ENCODE results near the gene UTP15. TPM values are rescaled to one million over a fixed set of nuclear protein-coding genes. Genes with fewer than 3 reads are reported as not detected.
A peak's percentile ranks its signal among the peaks of the same experiment; 100 is the strongest.

The UTP15 gene, protein sequence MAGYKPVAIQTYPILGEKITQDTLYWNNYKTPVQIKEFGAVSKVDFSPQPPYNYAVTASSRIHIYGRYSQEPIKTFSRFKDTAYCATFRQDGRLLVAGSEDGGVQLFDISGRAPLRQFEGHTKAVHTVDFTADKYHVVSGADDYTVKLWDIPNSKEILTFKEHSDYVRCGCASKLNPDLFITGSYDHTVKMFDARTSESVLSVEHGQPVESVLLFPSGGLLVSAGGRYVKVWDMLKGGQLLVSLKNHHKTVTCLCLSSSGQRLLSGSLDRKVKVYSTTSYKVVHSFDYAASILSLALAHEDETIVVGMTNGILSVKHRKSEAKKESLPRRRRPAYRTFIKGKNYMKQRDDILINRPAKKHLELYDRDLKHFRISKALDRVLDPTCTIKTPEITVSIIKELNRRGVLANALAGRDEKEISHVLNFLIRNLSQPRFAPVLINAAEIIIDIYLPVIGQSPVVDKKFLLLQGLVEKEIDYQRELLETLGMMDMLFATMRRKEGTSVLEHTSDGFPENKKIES
- 10 to 100 TPM; 18.5 to 22.1 TPM for total RNA-seq
- 1 to 10 TPM; 4.4 to 6.1 TPM for polyA plus RNA-seq
- long read RNA-seq, donor 1, partial matches to known transcripts: 10 of 11 reads
- long read RNA-seq, donor 1, other reads (novel, unspliced or antisense): 0 of 11 reads
- long read RNA-seq, donor 2: 0 reads
- long read RNA-seq, donor 3, partial matches to known transcripts: 0 of 1 reads
- long read RNA-seq, donor 3, other reads (novel, unspliced or antisense): 0 of 1 reads
- long read RNA-seq, donor 4, partial matches to known transcripts: 0 of 2 reads
- long read RNA-seq, donor 4, other reads (novel, unspliced or antisense): 0 of 2 reads
- long read RNA-seq, donor 5, partial matches to known transcripts: 0 of 4 reads
- long read RNA-seq, donor 5, other reads (novel, unspliced or antisense): 0 of 4 reads

DNA sequence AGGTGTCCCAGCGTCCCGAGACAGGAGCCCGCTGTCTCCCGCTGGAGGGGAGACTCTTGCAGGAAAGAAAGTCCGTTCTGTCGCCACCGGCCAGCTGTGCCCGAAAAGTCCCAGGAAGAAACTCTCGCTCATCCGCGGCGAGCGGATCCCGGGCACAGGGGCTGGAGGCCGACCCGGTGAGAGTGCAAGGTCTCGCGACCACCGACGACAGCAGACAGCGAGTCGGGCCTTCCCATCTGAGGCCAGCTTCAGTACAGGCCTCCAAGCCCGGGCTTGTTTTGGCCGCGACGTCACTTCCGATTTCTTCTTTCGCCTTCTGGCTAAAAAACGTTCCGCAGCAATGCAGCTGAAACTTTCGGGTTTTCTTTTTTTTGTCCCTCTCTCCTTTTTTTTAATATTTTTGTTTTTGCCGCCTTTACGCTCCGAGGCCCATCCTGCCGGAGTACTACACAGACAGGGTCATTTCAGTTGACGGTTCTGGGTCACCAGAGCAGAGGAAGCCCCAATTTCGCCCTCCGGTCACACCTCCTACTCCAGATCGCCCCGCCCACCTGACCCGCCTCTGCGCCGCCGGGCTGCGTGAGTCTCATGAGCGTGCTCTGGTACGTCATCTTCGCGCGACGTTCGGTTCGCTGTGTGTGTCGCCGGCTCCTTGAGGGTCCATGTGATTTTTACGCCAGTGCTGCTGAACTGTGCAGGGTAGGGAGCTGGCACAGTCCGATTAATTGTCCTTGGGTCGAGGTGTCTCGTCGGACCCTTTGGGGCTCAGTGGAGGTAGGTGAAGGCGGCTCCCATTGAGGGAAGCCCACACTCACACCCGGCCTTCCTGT is at the start of gene UTP15, which contains the start of gene ANKRA2:
Gene UTP15 (plus strand): TSS at position 605 of the 830 bp plus-strand sequence. CDS start 1,602 bp downstream, outside the sequence.
Gene ANKRA2 (minus strand): TSS at position 501 of the 830 bp plus-strand sequence. CDS start 2,758 bp downstream, outside the sequence.
- H3K4me3 ChIP-seq: peak within 1 kb of the TSS; percentile 78
- 0 to 1% methylated on average over 62 of the region's 62 CpGs for WGBS, 2 donors
- peak; percentile 99 for DNase-seq
- H3K9me3 ChIP-seq (ENCODE audit: control insufficient read depth in 4 of 4, insufficient read depth in 3 of 4, low read length in 3 of 4): no peaks in the 10 kb centered on the region
- ATAC-seq (ENCODE audit: insufficient read depth, low FRiP score): peak; percentile 99
- no peaks in the 10 kb centered on the region for H3K27me3 ChIP-seq (ENCODE audit: control insufficient read depth in 3 of 3, insufficient read depth in 3 of 3, low read length in 2 of 3)
- peaks cover 8 to 23% (median 15%) of the 10 kb centered on the region in 4 donors for H3K36me3 ChIP-seq (ENCODE audit: control insufficient read depth in 4 of 4, insufficient read depth in 4 of 4, low read length in 4 of 4)
- peak within 1 kb of the TSS; percentile 93 to 98 for H3K27ac ChIP-seq (ENCODE audit: low read depth in 1 of 2, low read length in 1 of 2)
- H3K4me1 ChIP-seq (ENCODE audit: control insufficient read depth in 5 of 5, insufficient read depth in 5 of 5, low read length in 5 of 5): peaks cover 0 to 23% (median 0%) of the 10 kb centered on the region in 5 donors
- TF ChIP-seq, protein P1, sequence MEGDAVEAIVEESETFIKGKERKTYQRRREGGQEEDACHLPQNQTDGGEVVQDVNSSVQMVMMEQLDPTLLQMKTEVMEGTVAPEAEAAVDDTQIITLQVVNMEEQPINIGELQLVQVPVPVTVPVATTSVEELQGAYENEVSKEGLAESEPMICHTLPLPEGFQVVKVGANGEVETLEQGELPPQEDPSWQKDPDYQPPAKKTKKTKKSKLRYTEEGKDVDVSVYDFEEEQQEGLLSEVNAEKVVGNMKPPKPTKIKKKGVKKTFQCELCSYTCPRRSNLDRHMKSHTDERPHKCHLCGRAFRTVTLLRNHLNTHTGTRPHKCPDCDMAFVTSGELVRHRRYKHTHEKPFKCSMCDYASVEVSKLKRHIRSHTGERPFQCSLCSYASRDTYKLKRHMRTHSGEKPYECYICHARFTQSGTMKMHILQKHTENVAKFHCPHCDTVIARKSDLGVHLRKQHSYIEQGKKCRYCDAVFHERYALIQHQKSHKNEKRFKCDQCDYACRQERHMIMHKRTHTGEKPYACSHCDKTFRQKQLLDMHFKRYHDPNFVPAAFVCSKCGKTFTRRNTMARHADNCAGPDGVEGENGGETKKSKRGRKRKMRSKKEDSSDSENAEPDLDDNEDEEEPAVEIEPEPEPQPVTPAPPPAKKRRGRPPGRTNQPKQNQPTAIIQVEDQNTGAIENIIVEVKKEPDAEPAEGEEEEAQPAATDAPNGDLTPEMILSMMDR (IDR thresholded peaks at IDR 0.05; ENCODE audit: control extremely low read depth, extremely low read depth): no peak
- peak within 1 kb of the TSS; percentile 88 to 96 for H3K9ac ChIP-seq (ENCODE audit: insufficient read depth in 1 of 2, low read length in 2 of 2)

DNA sequence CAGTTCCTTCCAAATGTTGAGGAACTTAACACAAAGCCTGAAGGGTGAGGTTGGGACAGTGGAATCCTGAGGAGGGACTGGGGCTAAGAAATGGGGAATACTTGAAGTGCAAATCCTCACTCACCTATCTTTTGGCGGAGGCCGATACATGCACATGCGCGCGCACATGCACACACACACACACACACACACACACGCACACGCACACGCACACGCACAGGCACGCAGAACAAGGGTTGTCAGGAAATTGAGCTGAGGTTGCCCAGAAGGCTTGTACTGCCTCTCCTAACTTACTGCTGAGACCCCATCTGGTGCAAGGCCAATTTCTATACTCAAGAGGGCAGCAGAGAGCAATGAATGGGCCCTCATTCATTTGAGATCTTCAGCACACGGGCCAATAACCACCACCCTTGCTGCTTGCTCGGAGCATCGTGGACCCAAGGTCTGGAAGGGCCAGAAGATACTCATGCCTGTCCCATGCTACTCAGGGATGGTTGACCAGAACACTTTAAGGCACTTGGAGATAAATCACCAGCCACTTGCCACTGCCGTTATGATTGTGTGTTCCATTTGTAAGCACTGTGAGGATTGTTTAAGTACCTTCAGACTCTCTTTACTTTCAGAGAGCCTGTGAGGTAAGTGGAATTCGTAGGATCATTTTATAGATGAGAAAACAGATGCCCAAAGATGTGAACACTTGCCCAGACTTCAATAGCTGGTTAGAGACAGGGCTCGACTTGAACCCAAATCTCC is 45.8 kb upstream of the UTP15 start:
- H3K9ac ChIP-seq (ENCODE audit: insufficient read depth in 1 of 2, low read length in 2 of 2): no peak overlapping the region
- no peak overlapping the region for H3K27ac ChIP-seq (ENCODE audit: low read depth in 1 of 2, low read length in 1 of 2)
- peaks cover 0 to 10% (median 0%) of the 10 kb centered on the region in 5 donors for H3K4me1 ChIP-seq (ENCODE audit: control insufficient read depth in 5 of 5, insufficient read depth in 5 of 5, low read length in 5 of 5)
- ATAC-seq (ENCODE audit: insufficient read depth, low FRiP score): peak; percentile 89
- peak; percentile 78 to 91 (median 89) for DNase-seq
- H3K4me3 ChIP-seq: no peak overlapping the region
- H3K9me3 ChIP-seq (ENCODE audit: control insufficient read depth in 4 of 4, insufficient read depth in 3 of 4, low read length in 3 of 4): no peaks in the 10 kb centered on the region
- no peaks in the 10 kb centered on the region for H3K36me3 ChIP-seq (ENCODE audit: control insufficient read depth in 4 of 4, insufficient read depth in 4 of 4, low read length in 4 of 4)
- TF ChIP-seq, protein P1 (IDR thresholded peaks at IDR 0.05; ENCODE audit: control extremely low read depth, extremely low read depth): peak; percentile 77
- no peaks in the 10 kb centered on the region for H3K27me3 ChIP-seq (ENCODE audit: control insufficient read depth in 3 of 3, insufficient read depth in 3 of 3, low read length in 2 of 3)
- WGBS, 2 donors: 11 to 18% methylated on average over 16 of the region's 16 CpGs

DNA sequence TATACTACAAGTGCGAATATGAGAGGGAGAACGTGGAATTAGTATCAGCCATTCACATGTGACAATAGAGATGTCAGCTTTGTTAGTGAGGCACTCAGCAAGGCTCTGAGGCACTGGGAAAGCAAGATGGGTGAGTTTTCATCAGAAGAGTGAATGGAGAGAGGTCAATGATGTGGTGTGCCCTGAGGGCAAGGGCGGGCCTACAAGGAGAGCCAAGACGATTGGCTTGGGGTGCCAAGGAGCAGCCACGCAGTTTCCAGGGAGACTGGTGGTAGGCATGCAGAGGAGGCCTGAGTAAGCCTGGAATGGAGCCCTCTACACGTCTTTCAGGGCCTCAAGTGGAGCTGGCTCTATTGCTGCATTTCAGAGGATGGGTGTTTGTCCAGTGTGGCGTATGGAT is 42.6 kb upstream of the UTP15 start:
- no peaks in the 10 kb centered on the region for H3K9me3 ChIP-seq (ENCODE audit: control insufficient read depth in 4 of 4, insufficient read depth in 3 of 4, low read length in 3 of 4)
- no peaks in the 10 kb centered on the region for H3K36me3 ChIP-seq (ENCODE audit: control insufficient read depth in 4 of 4, insufficient read depth in 4 of 4, low read length in 4 of 4)
- no peaks in the 10 kb centered on the region for H3K27me3 ChIP-seq (ENCODE audit: control insufficient read depth in 3 of 3, insufficient read depth in 3 of 3, low read length in 2 of 3)
- no peak overlapping the region for H3K4me3 ChIP-seq
- DNase-seq (no peak), ATAC-seq (ENCODE audit: insufficient read depth, low FRiP score) (no peak)
- TF ChIP-seq, protein P1 (IDR thresholded peaks at IDR 0.05; ENCODE audit: control extremely low read depth, extremely low read depth): no peak
- no peak overlapping the region for H3K9ac ChIP-seq (ENCODE audit: insufficient read depth in 1 of 2, low read length in 2 of 2)
- 85 to 86% methylated on average over 7 of the region's 7 CpGs for WGBS, 2 donors
- H3K4me1 ChIP-seq (ENCODE audit: control insufficient read depth in 5 of 5, insufficient read depth in 5 of 5, low read length in 5 of 5): peaks cover 0 to 25% (median 4%) of the 10 kb centered on the region in 5 donors
- H3K27ac ChIP-seq (ENCODE audit: low read depth in 1 of 2, low read length in 1 of 2): no peak overlapping the region

Measured in lung (tissue), 16 donors.